ENCODE measurements around the gene MBNL1. TPM values are rescaled to one million over a fixed set of nuclear protein-coding genes. Genes with fewer than 3 reads are reported as not detected.
A peak's percentile ranks its signal among the peaks of the same experiment; 100 is the strongest.

The MBNL1 gene
- total and polyA plus RNA-seq, 2 donors: 113 to 300 TPM

- DNase-seq (ENCODE audit: extremely low spot score): no peak
- Histone ChIP-seq H3K36me3 (ENCODE audit: insufficient read depth) (peaks cover 2% of the 10 kb centered on the region), H3K27ac (ENCODE audit: low read depth) (no peak overlapping the region), H3K4me3 (ENCODE audit: low read depth, low read length) (no peak overlapping the region), H3K4me1 (ENCODE audit: insufficient read depth) (no peaks in the 10 kb centered on the region)
- WGBS: 48% methylated on average over 8 of the region's 8 CpGs
Measured at GRCh38 chr3:152300029-152300731, 31.5 kb downstream of the MBNL1 start.

GRCh38 chr3:152301745-152302181 lies 33.0 kb downstream of the MBNL1 start:
- Histone ChIP-seq H3K36me3 (ENCODE audit: insufficient read depth) (peaks cover 2% of the 10 kb centered on the region), H3K27ac (ENCODE audit: low read depth) (no peak overlapping the region), H3K4me1 (ENCODE audit: insufficient read depth) (no peaks in the 10 kb centered on the region), H3K4me3 (ENCODE audit: low read depth, low read length) (no peak overlapping the region)
- WGBS: 59% methylated on average over 3 of the region's 3 CpGs
- no peak for DNase-seq (ENCODE audit: extremely low spot score)

GRCh38 chr3:152302521-152303021 lies 33.8 kb downstream of the MBNL1 start:
- WGBS: 18% methylated on average over 4 of the region's 4 CpGs
- DNase-seq (ENCODE audit: extremely low spot score): peak; percentile 39

GRCh38 chr3:152304160-152304559 lies 35.4 kb downstream of the MBNL1 start:
- DNase-seq (ENCODE audit: extremely low spot score): no peak
- Histone ChIP-seq H3K27ac (ENCODE audit: low read depth) (no peak overlapping the region), H3K36me3 (ENCODE audit: insufficient read depth) (peaks cover 2% of the 10 kb centered on the region), H3K4me1 (ENCODE audit: insufficient read depth) (no peaks in the 10 kb centered on the region), H3K4me3 (ENCODE audit: low read depth, low read length) (no peak overlapping the region)

More at GRCh38 chr3:152302521-152303021, 33.8 kb downstream of the MBNL1 start:
- Histone ChIP-seq H3K27ac (ENCODE audit: low read depth) (no peak overlapping the region), H3K36me3 (ENCODE audit: insufficient read depth) (peaks cover 2% of the 10 kb centered on the region), H3K4me1 (ENCODE audit: insufficient read depth) (no peaks in the 10 kb centered on the region), H3K4me3 (ENCODE audit: low read depth, low read length) (no peak overlapping the region)

- no peaks in the 10 kb centered on the region for H3K4me1 ChIP-seq (ENCODE audit: insufficient read depth)
- no peaks in the 10 kb centered on the region for H3K36me3 ChIP-seq (ENCODE audit: insufficient read depth)
- WGBS: 55% methylated on average over 2 of the region's 2 CpGs
- no peak overlapping the region for H3K4me3 ChIP-seq (ENCODE audit: low read depth, low read length)
- H3K27ac ChIP-seq (ENCODE audit: low read depth): no peak overlapping the region
- no peak for DNase-seq (ENCODE audit: extremely low spot score)
Measured at GRCh38 chr3:152305075-152305474, 36.3 kb downstream of the MBNL1 start.

- no peaks in the 10 kb centered on the region for H3K36me3 ChIP-seq (ENCODE audit: insufficient read depth)
- DNase-seq (ENCODE audit: extremely low spot score): no peak
- 43% methylated on average over 1 of the region's 1 CpG for WGBS
- no peak overlapping the region for H3K4me3 ChIP-seq (ENCODE audit: low read depth, low read length)
- peak overlapping the region; percentile 11 for H3K27ac ChIP-seq (ENCODE audit: low read depth)
- H3K4me1 ChIP-seq (ENCODE audit: insufficient read depth): no peaks in the 10 kb centered on the region
Measured at GRCh38 chr3:152307829-152308474, 39.2 kb downstream of the MBNL1 start.

GRCh38 chr3:152308475-152308844 lies 39.7 kb downstream of the MBNL1 start:
- H3K27ac ChIP-seq (ENCODE audit: low read depth): peak overlapping the region; percentile 11
- H3K4me1 ChIP-seq (ENCODE audit: insufficient read depth): no peaks in the 10 kb centered on the region
- no peak overlapping the region for H3K4me3 ChIP-seq (ENCODE audit: low read depth, low read length)

GRCh38 chr3:152309031-152309430 lies 40.3 kb downstream of the MBNL1 start:
- WGBS: 64% methylated on average over 3 of the region's 3 CpGs
- Histone ChIP-seq H3K4me1 (ENCODE audit: insufficient read depth) (no peaks in the 10 kb centered on the region), H3K27ac (ENCODE audit: low read depth) (peak overlapping the region; percentile 73), H3K36me3 (ENCODE audit: insufficient read depth) (no peaks in the 10 kb centered on the region), H3K4me3 (ENCODE audit: low read depth, low read length) (no peak overlapping the region)
- DNase-seq (ENCODE audit: extremely low spot score): no peak

More at GRCh38 chr3:152308475-152308844, 39.7 kb downstream of the MBNL1 start:
- WGBS: 90% methylated on average over 1 of the region's 1 CpG
- no peak for DNase-seq (ENCODE audit: extremely low spot score)
- H3K36me3 ChIP-seq (ENCODE audit: insufficient read depth): no peaks in the 10 kb centered on the region

- H3K36me3 ChIP-seq (ENCODE audit: insufficient read depth): no peaks in the 10 kb centered on the region
- no peaks in the 10 kb centered on the region for H3K4me1 ChIP-seq (ENCODE audit: insufficient read depth)
- no peak for DNase-seq (ENCODE audit: extremely low spot score)
- peak overlapping the region; percentile 73 for H3K27ac ChIP-seq (ENCODE audit: low read depth)
- WGBS: 33% methylated on average over 6 of the region's 6 CpGs
- H3K4me3 ChIP-seq (ENCODE audit: low read depth, low read length): no peak overlapping the region
Measured at GRCh38 chr3:152309535-152310307, 41.0 kb downstream of the MBNL1 start.

GRCh38 chr3:152313430-152313829 lies 44.7 kb downstream of the MBNL1 start:
- no peak for DNase-seq (ENCODE audit: extremely low spot score)
- no peak overlapping the region for H3K27ac ChIP-seq (ENCODE audit: low read depth)
- WGBS: 56% methylated on average over 2 of the region's 2 CpGs
- no peaks in the 10 kb centered on the region for H3K4me1 ChIP-seq (ENCODE audit: insufficient read depth)
- H3K4me3 ChIP-seq (ENCODE audit: low read depth, low read length): no peak overlapping the region
- no peaks in the 10 kb centered on the region for H3K36me3 ChIP-seq (ENCODE audit: insufficient read depth)

GRCh38 chr3:152313914-152314313 lies 45.2 kb downstream of the MBNL1 start:
- Histone ChIP-seq H3K27ac (ENCODE audit: low read depth) (no peak overlapping the region), H3K36me3 (ENCODE audit: insufficient read depth) (no peaks in the 10 kb centered on the region), H3K4me3 (ENCODE audit: low read depth, low read length) (no peak overlapping the region), H3K4me1 (ENCODE audit: insufficient read depth) (no peaks in the 10 kb centered on the region)
- DNase-seq (ENCODE audit: extremely low spot score): no peak

GRCh38 chr3:152314677-152315353 lies 46.1 kb downstream of the MBNL1 start:
- WGBS: 84% methylated on average over 3 of the region's 3 CpGs
- Histone ChIP-seq H3K4me1 (ENCODE audit: insufficient read depth) (no peaks in the 10 kb centered on the region), H3K27ac (ENCODE audit: low read depth) (peak overlapping the region; percentile 23), H3K4me3 (ENCODE audit: low read depth, low read length) (no peak overlapping the region), H3K36me3 (ENCODE audit: insufficient read depth) (no peaks in the 10 kb centered on the region)
- no peak for DNase-seq (ENCODE audit: extremely low spot score)

GRCh38 chr3:152315623-152316022 lies 46.9 kb downstream of the MBNL1 start:
- DNase-seq (ENCODE audit: extremely low spot score): no peak
- Histone ChIP-seq H3K4me1 (ENCODE audit: insufficient read depth) (no peaks in the 10 kb centered on the region), H3K27ac (ENCODE audit: low read depth) (no peak overlapping the region), H3K4me3 (ENCODE audit: low read depth, low read length) (no peak overlapping the region), H3K36me3 (ENCODE audit: insufficient read depth) (no peaks in the 10 kb centered on the region)
- whole genome bisulfite sequencing: 69% methylated on average over 6 of the region's 6 CpGs
